WTC11 (cell line): ENCODE data around the gene GPR3.

Experiments used
- ELF4 ChIP-seq: sonication (generic); formaldehyde crosslinking; IDR thresholded peaks from 2 replicates; pipeline ENCODE4 v1.8.1; 2022; ENCODE audit warnings: low read depth, mild to moderate bottlenecking, moderate library complexity, missing genetic modification reagents
- ETV6 ChIP-seq: sonication (generic); formaldehyde crosslinking; IDR thresholded peaks from 2 replicates; pipeline ENCODE4 v1.8.1; 2022; ENCODE audit warnings: mild to moderate bottlenecking, missing genetic modification reagents
- KAT7 ChIP-seq: sonication (generic); formaldehyde crosslinking; IDR thresholded peaks from 2 replicates; pipeline ENCODE4 v1.8.1; 2023; ENCODE audit warnings: missing genetic modification reagents, mild to moderate bottlenecking, borderline replicate concordance
- ZNF232 ChIP-seq: sonication (generic); formaldehyde crosslinking; IDR thresholded peaks from 2 replicates; pipeline ENCODE4 v1.8.0; 2022; ENCODE audit warnings: mild to moderate bottlenecking, missing genetic modification reagents
- ZNF671 ChIP-seq: fragments of 250-450 bp; sonication (Bioruptor Pico); IDR thresholded peaks from 2 replicates; pipeline ENCODE4 v1.8.0; 2021; ENCODE audit warnings: mild to moderate bottlenecking
- TF ChIP-seq, protein P1 (sequence below): fragments of 200-600 bp; IDR thresholded peaks from 2 replicates; pipeline ENCODE4 v1.8.0; 2022; ENCODE audit warnings: antibody characterized with exemption
- TF ChIP-seq, protein P2 (sequence below): sonication (generic); formaldehyde crosslinking; IDR thresholded peaks from 2 replicates; pipeline ENCODE4 v1.8.1; 2022; ENCODE audit warnings: low read depth, mild to moderate bottlenecking, moderate library complexity, missing genetic modification reagents, borderline replicate concordance
- TF ChIP-seq, protein P3 (sequence below): sonication (generic); formaldehyde crosslinking; conservative IDR thresholded peaks from 2 replicates; pipeline ENCODE4 v1.8.1; 2022; ENCODE audit warnings: mild to moderate bottlenecking, missing genetic modification reagents

DNA sequence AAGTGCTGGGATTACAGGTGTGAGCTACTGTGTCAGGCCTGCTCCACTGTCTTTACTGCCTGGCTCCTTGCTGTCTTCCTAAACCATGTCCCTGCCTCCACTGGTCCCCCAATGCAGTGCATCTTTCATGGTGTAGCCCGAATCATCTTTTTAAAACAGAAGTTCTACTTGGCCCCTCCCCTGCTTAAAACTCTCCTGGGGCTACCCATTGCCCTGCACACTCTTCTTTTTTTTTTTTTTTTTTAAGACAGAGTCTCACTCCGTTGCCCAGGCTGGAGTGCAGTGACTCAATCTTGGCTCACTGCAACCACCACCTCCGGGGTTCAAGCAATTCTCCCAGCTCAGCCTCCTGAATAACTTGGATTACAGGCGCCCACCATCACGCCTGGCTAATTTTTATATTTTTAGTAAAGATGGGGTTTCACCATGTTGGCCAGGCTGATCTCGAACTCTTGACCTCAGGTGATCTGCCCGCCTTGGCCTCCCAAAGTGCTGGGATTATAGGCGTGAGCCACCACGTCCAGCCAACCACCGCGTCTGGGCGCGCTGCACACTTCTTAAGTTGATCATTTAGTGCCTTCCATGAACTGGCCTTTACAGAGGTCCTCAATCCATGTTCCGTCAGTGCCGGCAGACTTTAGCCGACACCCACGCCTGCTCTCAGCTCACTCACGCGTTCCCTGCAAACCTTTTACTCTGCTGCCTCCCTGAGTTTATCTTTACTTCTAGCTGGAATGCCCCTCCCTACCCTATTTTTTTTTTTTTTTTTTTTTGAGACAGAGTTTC, 20.2 kb upstream of the GPR3 start:
- TF ChIP-seq ETV6 (CRISPR knock-in tag): no peak
- TF ChIP-seq, protein P1, sequence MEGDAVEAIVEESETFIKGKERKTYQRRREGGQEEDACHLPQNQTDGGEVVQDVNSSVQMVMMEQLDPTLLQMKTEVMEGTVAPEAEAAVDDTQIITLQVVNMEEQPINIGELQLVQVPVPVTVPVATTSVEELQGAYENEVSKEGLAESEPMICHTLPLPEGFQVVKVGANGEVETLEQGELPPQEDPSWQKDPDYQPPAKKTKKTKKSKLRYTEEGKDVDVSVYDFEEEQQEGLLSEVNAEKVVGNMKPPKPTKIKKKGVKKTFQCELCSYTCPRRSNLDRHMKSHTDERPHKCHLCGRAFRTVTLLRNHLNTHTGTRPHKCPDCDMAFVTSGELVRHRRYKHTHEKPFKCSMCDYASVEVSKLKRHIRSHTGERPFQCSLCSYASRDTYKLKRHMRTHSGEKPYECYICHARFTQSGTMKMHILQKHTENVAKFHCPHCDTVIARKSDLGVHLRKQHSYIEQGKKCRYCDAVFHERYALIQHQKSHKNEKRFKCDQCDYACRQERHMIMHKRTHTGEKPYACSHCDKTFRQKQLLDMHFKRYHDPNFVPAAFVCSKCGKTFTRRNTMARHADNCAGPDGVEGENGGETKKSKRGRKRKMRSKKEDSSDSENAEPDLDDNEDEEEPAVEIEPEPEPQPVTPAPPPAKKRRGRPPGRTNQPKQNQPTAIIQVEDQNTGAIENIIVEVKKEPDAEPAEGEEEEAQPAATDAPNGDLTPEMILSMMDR: no peak
- no peak for TF ChIP-seq ZNF671 (CRISPR knock-in tag)
- TF ChIP-seq, protein P2, sequence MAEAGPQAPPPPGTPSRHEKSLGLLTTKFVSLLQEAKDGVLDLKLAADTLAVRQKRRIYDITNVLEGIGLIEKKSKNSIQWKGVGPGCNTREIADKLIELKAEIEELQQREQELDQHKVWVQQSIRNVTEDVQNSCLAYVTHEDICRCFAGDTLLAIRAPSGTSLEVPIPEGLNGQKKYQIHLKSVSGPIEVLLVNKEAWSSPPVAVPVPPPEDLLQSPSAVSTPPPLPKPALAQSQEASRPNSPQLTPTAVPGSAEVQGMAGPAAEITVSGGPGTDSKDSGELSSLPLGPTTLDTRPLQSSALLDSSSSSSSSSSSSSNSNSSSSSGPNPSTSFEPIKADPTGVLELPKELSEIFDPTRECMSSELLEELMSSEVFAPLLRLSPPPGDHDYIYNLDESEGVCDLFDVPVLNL (CRISPR knock-in tag): no peak
- TF ChIP-seq ZNF232 (CRISPR knock-in tag): no peak
- TF ChIP-seq, protein P3, sequence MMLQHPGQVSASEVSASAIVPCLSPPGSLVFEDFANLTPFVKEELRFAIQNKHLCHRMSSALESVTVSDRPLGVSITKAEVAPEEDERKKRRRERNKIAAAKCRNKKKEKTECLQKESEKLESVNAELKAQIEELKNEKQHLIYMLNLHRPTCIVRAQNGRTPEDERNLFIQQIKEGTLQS (CRISPR knock-in tag): no peak
- no peak for TF ChIP-seq ELF4 (CRISPR knock-in tag)
- TF ChIP-seq KAT7 (CRISPR knock-in tag): no peak
